ENCODE results near the gene POLD4. TPM values are rescaled to one million over a fixed set of nuclear protein-coding genes. Genes with fewer than 3 reads are reported as not detected.

Gene POLD4
- total and polyA plus RNA-seq, 2 experiments from 2014 or later: 109 to 121 TPM

GRCh38 chr11:67400942-67401494, 47.7 kb upstream of the POLD4 start:
- 7 to 8% methylated on average over 20 to 23 of the region's 27 CpGs for WGBS, 2 experiments (ENCODE audit: low coverage in 1 of 2, low lambda C conversion rate in 2 of 2, missing lambda C conversion rate in 2 of 2)
- H3K36me3 ChIP-seq (ENCODE audit: low read depth): peaks cover 7% of the 10 kb centered on the region; the same call in 1 of the 2 replicates
- no peaks in the 10 kb centered on the region for H3F3A ChIP-seq (ENCODE audit: insufficient read depth)
- no peaks in the 10 kb centered on the region for H3K27me3 ChIP-seq (replicated peaks; ENCODE audit: insufficient read depth)
- TF ChIP-seq EZH2 (IDR thresholded peaks at IDR 0.05; ENCODE audit: insufficient read depth, poor library complexity, severe bottlenecking) (no peak), EZH2phosphoT487 (IDR thresholded peaks at IDR 0.05; ENCODE audit: insufficient read depth, low read depth) (no peak)
- H3K79me2 ChIP-seq (ENCODE audit: insufficient read depth): peaks cover 24% of the 10 kb centered on the region
- no peaks in the 10 kb centered on the region for H3K9me2 ChIP-seq (ENCODE audit: insufficient read depth)
- H3K4me1 ChIP-seq (ENCODE audit: insufficient read depth): peaks cover 8% of the 10 kb centered on the region
- H3K4me2 ChIP-seq (ENCODE audit: unreplicated experiment): peak overlapping the region; percentile 97
- H3K9me3 ChIP-seq (ENCODE audit: low read depth): no peaks in the 10 kb centered on the region
- no peaks in the 10 kb centered on the region for H4K20me1 ChIP-seq (ENCODE audit: insufficient read depth)
- H2AFZ ChIP-seq: peak overlapping the region; percentile 24; the same call in 1 of the 2 replicates
- peak overlapping the region; percentile 81 for H3K27ac ChIP-seq
- in situ Hi-C loops (cut with MboI): no loop called here
- DNase-seq: peak; percentile 55
- H3K9ac ChIP-seq: peak overlapping the region; percentile 95
- peak overlapping the region; percentile 91 for H3K4me3 ChIP-seq

GRCh38 chr11:67400251-67400941, 47.0 kb upstream of the POLD4 start:
- H3K4me3 ChIP-seq: peak overlapping the region; percentile 91
- no peak overlapping the region for H2AFZ ChIP-seq
- no peaks in the 10 kb centered on the region for H3K27me3 ChIP-seq (replicated peaks; ENCODE audit: insufficient read depth)
- in situ Hi-C loops (cut with MboI): no loop called here
- H4K20me1 ChIP-seq (ENCODE audit: insufficient read depth): no peaks in the 10 kb centered on the region
- H3K9me3 ChIP-seq (ENCODE audit: low read depth): no peaks in the 10 kb centered on the region
- TF ChIP-seq EZH2 (IDR thresholded peaks at IDR 0.05; ENCODE audit: insufficient read depth, poor library complexity, severe bottlenecking): no peak
- no peak for TF ChIP-seq EZH2phosphoT487 (IDR thresholded peaks at IDR 0.05; ENCODE audit: insufficient read depth, low read depth)
- no peaks in the 10 kb centered on the region for H3F3A ChIP-seq (ENCODE audit: insufficient read depth)
- H3K27ac ChIP-seq: peak overlapping the region; percentile 81; the same call in 1 of the 2 replicates
- peaks cover 24% of the 10 kb centered on the region for H3K79me2 ChIP-seq (ENCODE audit: insufficient read depth)
- H3K36me3 ChIP-seq (ENCODE audit: low read depth): peaks cover 7% of the 10 kb centered on the region; the same call in 1 of the 2 replicates
- H3K9me2 ChIP-seq (ENCODE audit: insufficient read depth): no peaks in the 10 kb centered on the region
- WGBS, 2 experiments (ENCODE audit: low coverage in 1 of 2, low lambda C conversion rate in 2 of 2, missing lambda C conversion rate in 2 of 2): 12 to 14% methylated on average over 23 of the region's 23 CpGs
- peak overlapping the region; percentile 97 for H3K4me2 ChIP-seq (ENCODE audit: unreplicated experiment)
- peak overlapping the region; percentile 95 for H3K9ac ChIP-seq
- DNase-seq: peak; percentile 52
- peaks cover 8% of the 10 kb centered on the region for H3K4me1 ChIP-seq (ENCODE audit: insufficient read depth)

- 79 to 81% methylated on average over 31 of the region's 31 CpGs for WGBS, 2 experiments (ENCODE audit: low coverage in 1 of 2, low lambda C conversion rate in 2 of 2, missing lambda C conversion rate in 2 of 2)
- no peak for TF ChIP-seq EZH2 (IDR thresholded peaks at IDR 0.05; ENCODE audit: insufficient read depth, poor library complexity, severe bottlenecking)
- no peak for TF ChIP-seq EZH2phosphoT487 (IDR thresholded peaks at IDR 0.05; ENCODE audit: insufficient read depth, low read depth)
- Histone ChIP-seq H3F3A (ENCODE audit: insufficient read depth) (no peaks in the 10 kb centered on the region), H3K36me3 (ENCODE audit: low read depth) (peaks cover 7% of the 10 kb centered on the region; the same call in 1 of the 2 replicates), H3K4me2 (ENCODE audit: unreplicated experiment) (peak overlapping the region; percentile 97), H3K27me3 (replicated peaks; ENCODE audit: insufficient read depth) (no peaks in the 10 kb centered on the region), H3K4me3 (no peak overlapping the region; the same call in 1 of the 2 replicates), H3K9me3 (ENCODE audit: low read depth) (no peaks in the 10 kb centered on the region), H3K9ac (no peak overlapping the region), H2AFZ (no peak overlapping the region), H3K4me1 (ENCODE audit: insufficient read depth) (peaks cover 8% of the 10 kb centered on the region), H3K27ac (no peak overlapping the region), H3K9me2 (ENCODE audit: insufficient read depth) (no peaks in the 10 kb centered on the region), H3K79me2 (ENCODE audit: insufficient read depth) (peaks cover 24% of the 10 kb centered on the region), H4K20me1 (ENCODE audit: insufficient read depth) (no peaks in the 10 kb centered on the region)
- in situ Hi-C loops (cut with MboI): no loop called here
- no peak for DNase-seq
Observed at GRCh38 chr11:67398661-67399563, 45.6 kb upstream of the POLD4 start.

GRCh38 chr11:67397986-67398660, 44.8 kb upstream of the POLD4 start:
- H3K79me2 ChIP-seq (ENCODE audit: insufficient read depth): peaks cover 24% of the 10 kb centered on the region
- H3F3A ChIP-seq (ENCODE audit: insufficient read depth): no peaks in the 10 kb centered on the region
- H3K36me3 ChIP-seq (ENCODE audit: low read depth): peaks cover 7% of the 10 kb centered on the region; the same call in 1 of the 2 replicates
- H3K9me2 ChIP-seq (ENCODE audit: insufficient read depth): no peaks in the 10 kb centered on the region
- H4K20me1 ChIP-seq (ENCODE audit: insufficient read depth): no peaks in the 10 kb centered on the region
- H3K4me2 ChIP-seq (ENCODE audit: unreplicated experiment): no peak overlapping the region
- H2AFZ ChIP-seq: no peak overlapping the region
- TF ChIP-seq EZH2 (IDR thresholded peaks at IDR 0.05; ENCODE audit: insufficient read depth, poor library complexity, severe bottlenecking) (no peak), EZH2phosphoT487 (IDR thresholded peaks at IDR 0.05; ENCODE audit: insufficient read depth, low read depth) (no peak)
- H3K27me3 ChIP-seq (replicated peaks; ENCODE audit: insufficient read depth): no peaks in the 10 kb centered on the region
- 83 to 86% methylated on average over 24 of the region's 24 CpGs for WGBS, 2 experiments (ENCODE audit: low coverage in 1 of 2, low lambda C conversion rate in 2 of 2, missing lambda C conversion rate in 2 of 2)
- DNase-seq: no peak
- H3K4me3 ChIP-seq: no peak overlapping the region
- no peaks in the 10 kb centered on the region for H3K9me3 ChIP-seq (ENCODE audit: low read depth)
- in situ Hi-C loops (cut with MboI): no loop called here
- no peak overlapping the region for H3K9ac ChIP-seq
- peaks cover 8% of the 10 kb centered on the region for H3K4me1 ChIP-seq (ENCODE audit: insufficient read depth)
- no peak overlapping the region for H3K27ac ChIP-seq

Measured in GM23248 (cell line).